ENCODE data around the gene CDKN2C.
"Not testable (repeated sequence)": the region's sequence is repeated elsewhere in the genome, so short reads cannot be mapped to it uniquely, and the experiment has no call there.

The CDKN2C gene

DNA sequence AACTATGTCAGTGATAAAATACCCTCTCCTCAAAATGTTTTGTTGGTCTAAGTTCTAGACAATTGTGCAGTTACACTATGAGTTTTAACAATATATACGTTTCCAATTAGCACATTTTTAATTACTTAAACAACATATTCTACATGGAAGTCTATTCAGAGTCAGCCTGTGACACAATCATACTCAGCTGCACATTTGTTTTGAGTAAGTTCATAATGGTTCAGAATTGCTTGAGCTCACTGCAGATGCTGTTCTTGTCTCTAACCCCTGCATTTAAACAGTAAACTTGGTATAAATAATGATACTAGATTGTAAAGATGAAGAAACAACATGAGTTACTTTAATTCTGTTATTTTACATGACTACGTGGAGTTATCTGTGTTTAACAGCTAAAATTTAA lies 30.6 kb downstream of the CDKN2C start:
- H3K4me3 ChIP-seq (replicated peaks; ENCODE audit: low read depth, low read length) = no peak overlapping the region
- DNase-seq (ENCODE audit: low read depth) = no peak
- TF ChIP-seq, protein P1, sequence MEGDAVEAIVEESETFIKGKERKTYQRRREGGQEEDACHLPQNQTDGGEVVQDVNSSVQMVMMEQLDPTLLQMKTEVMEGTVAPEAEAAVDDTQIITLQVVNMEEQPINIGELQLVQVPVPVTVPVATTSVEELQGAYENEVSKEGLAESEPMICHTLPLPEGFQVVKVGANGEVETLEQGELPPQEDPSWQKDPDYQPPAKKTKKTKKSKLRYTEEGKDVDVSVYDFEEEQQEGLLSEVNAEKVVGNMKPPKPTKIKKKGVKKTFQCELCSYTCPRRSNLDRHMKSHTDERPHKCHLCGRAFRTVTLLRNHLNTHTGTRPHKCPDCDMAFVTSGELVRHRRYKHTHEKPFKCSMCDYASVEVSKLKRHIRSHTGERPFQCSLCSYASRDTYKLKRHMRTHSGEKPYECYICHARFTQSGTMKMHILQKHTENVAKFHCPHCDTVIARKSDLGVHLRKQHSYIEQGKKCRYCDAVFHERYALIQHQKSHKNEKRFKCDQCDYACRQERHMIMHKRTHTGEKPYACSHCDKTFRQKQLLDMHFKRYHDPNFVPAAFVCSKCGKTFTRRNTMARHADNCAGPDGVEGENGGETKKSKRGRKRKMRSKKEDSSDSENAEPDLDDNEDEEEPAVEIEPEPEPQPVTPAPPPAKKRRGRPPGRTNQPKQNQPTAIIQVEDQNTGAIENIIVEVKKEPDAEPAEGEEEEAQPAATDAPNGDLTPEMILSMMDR (IDR thresholded peaks at IDR 0.05; ENCODE audit: low read length, missing control alignments) = no peak

GRCh38 chr1:51002516-51002915 lies 32.5 kb downstream of the CDKN2C start:
- no peak overlapping the region for H3K4me3 ChIP-seq (replicated peaks; ENCODE audit: low read depth, low read length)
- no peak for DNase-seq (ENCODE audit: low read depth)
- TF ChIP-seq, protein P1 (IDR thresholded peaks at IDR 0.05; ENCODE audit: low read length, missing control alignments) = no peak

DNA sequence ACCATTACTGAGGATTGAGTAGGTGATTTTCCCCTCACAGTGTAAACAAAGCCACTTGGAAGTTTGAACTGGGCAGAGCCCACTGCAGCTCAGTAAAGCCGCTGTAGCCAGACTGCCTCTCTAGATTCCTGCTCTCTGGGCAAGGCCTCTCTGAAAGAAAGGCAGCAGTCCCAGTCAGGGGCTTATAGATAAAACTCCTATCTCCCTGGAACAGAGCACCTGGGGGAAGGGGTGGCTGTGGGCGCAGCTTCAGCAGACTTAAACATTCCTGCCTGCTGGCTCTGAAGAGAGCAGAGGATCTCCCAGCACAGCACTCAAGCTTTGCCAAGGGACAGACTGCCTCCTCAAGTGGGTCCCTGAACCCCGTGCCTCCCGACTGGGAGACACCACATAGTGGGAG lies 35.5 kb downstream of the CDKN2C start:
- not testable (repeated sequence) for H3K4me3 ChIP-seq (replicated peaks; ENCODE audit: low read depth, low read length); DNase-seq (ENCODE audit: low read depth)

GRCh38 chr1:51009381-51009780 lies 39.3 kb downstream of the CDKN2C start:
- no peak overlapping the region for H3K4me3 ChIP-seq (replicated peaks; ENCODE audit: low read depth, low read length)
- TF ChIP-seq, protein P1 (IDR thresholded peaks at IDR 0.05; ENCODE audit: low read length, missing control alignments) = no peak
- DNase-seq (ENCODE audit: low read depth) = no peak

DNA sequence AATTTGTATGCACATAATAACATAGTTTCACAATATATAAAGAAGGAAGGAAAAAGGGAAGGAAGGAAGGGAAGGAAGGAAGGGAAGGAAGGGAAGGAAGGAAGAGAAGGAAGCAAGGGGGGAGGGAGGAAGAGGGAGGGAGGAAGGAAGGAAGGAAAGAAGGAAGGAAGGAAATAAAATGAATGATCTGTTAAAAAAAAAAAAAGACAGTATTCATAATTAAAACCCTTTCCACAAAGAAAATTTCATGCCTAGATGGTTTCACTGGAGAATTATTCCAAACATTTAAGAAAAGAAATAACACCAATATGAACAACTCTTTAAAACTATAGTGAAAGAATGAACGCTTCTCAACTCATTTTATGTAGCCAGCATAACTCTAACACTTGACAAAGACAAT lies 44.8 kb downstream of the CDKN2C start:
- TF ChIP-seq, protein P1 (IDR thresholded peaks at IDR 0.05; ENCODE audit: low read length, missing control alignments) = no peak
- DNase-seq (ENCODE audit: low read depth) = no peak
- H3K4me3 ChIP-seq (replicated peaks; ENCODE audit: low read depth, low read length) = no peak overlapping the region

GRCh38 chr1:51019811-51020210 lies 49.8 kb downstream of the CDKN2C start:
- no peak for DNase-seq (ENCODE audit: low read depth)
- H3K4me3 ChIP-seq (replicated peaks; ENCODE audit: low read depth, low read length) = no peak overlapping the region
- TF ChIP-seq, protein P1 (IDR thresholded peaks at IDR 0.05; ENCODE audit: low read length, missing control alignments) = no peak

Data from fibroblast of pulmonary artery (primary cell).